Pons (tissue), 1 donor: Measurements from ENCODE around the gene KSR2.
"Not testable (repeated sequence)": the region's sequence is repeated elsewhere in the genome, so short reads cannot be mapped to it uniquely, and the experiment has no call there.

Source experiments
- DNase-seq: peaks from one replicate; pipeline ENCODE4 v3.0.0-alpha.2; 2016; ENCODE audit warnings: low spot score

KSR2 gene

DNA sequence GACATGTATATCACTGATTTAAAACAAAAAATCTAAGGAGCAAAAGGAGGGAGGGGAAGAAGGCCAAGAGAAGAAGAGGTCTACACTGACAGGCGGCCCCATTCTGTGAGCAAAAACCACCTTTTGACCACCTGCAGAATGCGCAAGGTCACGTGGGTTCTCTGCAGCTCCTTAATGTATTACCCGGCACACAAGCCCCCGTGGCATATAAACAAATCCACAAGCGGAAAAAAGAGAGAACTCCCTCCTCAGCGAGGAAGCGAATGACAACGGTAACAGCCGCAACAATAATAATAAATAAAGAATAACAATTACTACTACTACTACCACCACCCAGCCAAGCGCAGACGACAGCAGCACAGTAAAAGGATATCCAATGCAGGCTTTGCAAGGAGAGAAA is 1.3 kb downstream of the KSR2 start:
- no peak for DNase-seq

DNA sequence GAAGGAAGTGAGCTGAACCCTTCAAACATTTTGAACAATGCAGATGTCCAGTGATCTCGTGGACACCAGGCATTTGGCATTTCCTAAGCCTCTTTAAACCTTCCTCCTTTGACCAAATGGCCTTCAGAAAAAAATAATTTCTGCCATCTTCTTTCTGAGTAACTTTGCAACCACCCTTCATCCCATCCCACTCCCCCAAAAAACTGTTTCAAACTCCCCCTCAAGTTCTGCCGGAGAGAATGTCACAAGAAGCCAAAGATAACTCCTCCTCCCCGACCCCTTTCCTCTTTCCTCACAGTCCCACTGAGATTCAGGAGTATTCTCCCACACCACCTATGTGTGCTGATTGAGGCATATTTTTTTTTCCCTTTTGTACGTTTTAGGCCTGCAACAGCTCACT is 1.7 kb downstream of the KSR2 start:
- no peak for DNase-seq

DNA sequence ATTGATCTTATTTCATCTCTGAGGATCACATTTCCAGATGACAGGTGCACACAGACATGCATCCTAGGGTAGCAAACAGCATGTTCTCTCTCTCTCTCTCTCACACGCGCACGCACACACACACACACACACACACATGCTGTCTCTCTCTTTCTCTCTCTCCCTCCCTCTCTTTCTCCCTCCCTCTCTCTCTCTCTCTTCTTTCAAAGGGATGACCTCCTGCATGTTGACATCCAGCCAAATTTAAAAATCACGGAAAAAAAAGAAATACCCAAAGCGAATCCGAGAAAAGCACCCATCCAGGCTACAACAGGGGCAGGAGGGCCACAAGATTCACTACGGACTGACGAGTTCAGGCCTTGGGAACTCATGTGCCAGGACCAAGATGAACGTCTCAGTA is 2.3 kb downstream of the KSR2 start:
- no peak for DNase-seq

DNA sequence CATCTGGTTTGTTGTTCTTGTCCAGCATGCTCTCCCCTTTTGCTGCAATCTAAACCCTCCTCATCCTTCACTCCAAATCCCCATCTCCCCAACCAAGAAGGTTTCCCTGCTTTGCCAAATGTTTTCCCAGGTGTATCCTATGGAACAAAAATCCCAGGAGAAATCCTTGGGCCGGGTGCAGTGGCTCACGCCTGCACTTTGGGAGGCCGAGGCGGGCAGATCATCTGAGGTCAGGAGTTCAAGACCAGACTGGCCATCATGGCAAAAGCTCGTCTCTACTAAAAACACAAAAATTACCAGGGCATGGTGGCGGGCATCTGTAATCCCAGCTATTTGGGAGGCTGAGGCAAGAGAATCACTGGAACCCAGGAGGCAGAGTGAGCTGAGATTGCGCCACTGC is 5.0 kb downstream of the KSR2 start:
- no peak for DNase-seq

DNA sequence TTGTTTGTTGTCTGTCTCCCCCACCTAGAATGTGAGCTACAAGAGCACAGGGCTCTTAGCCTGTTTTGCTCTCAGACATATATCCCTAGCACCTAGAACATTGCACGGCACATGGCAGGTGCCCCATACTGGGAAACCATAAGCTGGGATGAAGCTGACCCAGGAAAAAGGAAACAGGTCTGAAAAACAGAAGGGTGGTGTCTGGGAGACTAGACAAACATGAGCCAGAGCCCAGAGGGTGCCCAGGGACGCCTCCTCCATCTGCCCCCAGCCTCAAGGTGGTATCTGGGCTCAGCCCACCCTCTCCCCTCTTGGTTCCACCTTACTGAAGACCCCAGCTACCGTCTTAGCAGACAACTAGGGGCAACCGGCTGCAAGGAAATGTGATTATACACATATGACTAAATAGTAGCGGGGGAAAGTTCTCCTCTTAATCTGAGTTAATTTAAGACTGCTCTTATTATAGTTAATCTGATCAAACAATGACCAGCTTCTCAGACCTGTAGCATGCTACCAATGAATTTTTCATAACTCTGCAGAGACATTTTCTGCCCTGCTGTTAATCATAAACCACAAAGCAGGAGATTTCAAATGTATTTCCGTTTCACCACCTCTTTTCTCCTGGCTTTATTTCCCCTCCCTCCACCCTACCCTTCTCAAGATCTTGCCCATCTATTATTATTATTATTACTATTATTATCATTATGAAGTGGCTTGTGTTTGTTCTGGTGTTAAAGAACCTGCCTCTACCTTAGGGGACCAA is 31.9 kb downstream of the KSR2 start:
- no peak for DNase-seq

DNA sequence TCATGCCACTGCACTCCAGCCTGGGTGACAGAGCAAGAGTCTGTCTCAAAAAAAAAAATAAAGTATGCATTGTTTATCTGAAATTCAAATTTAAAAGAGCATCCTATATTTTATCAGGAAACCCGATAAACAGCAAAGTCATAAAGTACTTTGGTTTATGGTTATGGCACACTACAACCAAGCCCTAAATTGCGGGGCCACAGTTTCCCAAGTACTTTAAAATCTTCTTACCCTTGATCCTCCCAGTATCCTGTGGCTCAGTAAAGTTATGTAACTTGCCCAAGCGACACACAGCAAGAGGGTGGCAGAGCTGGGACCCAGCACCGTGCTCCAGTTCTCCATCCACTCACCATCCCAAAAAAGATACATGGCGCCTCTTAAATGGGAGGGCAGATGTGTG is 35.2 kb downstream of the KSR2 start:
- DNase-seq: no peak

DNA sequence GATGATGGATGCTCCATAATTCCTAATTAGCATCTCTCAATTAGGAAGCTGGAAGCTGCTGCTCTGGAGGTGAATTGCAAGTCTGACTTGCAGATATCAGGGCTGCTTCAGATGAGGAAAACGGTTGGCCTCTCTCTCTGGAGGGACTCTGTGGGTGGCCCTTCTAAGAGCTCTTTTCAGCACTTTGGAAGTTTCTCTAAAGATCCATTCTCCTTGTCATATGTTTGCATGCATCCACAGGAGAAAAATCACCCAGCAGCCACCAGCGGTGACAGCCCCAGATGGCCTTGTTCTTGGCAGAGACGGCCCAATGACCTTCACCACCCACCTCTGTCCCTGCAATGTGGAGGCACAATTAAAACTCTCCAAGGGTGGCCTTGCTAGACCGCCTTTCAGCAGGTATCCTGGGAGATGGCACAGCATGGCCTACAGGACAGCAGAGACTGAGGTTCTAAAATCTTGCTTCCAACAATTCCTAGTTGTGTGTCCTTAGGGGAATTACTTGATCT is 42.3 kb downstream of the KSR2 start:
- peak; percentile 6 for DNase-seq

DNA sequence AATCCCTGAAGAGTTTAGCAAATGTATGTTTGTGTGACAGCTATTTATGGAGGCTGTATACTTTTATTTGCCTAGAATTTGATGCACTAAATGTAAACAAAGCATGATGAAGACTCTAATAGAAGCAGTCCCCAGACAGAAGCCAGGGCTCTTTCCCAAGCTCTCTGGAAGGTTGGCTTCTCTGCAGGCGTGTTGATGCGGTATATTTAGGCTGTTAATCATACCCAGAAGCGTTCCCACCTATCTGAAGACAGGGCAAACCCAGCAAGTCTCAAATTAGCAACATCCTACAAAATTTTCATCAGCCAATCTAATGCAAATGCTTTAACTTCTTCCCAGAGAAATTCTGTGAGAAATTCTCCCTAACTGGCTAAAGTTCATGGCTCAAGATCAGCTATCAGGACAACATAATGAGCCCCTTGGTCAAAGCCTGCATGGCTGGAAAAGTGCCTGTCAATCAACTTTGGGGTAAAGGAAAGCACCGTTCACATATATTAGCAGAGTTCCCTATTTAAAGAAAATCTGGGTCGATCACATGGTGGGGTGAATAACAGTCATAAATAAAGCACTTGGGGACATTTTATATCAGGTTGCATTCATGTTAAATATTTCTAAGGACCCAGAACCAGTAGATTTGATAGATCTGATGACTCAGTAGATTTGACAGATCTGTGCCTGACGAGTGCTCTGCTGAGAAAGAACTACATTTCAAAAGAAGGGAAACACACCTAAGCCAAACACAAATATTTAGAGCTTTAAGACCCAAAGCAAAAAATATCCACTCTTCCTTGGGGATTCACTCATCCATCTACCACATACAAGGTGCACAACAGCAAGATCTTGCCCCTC is 46.6 kb downstream of the KSR2 start:
- peak; percentile 1 for DNase-seq

DNA sequence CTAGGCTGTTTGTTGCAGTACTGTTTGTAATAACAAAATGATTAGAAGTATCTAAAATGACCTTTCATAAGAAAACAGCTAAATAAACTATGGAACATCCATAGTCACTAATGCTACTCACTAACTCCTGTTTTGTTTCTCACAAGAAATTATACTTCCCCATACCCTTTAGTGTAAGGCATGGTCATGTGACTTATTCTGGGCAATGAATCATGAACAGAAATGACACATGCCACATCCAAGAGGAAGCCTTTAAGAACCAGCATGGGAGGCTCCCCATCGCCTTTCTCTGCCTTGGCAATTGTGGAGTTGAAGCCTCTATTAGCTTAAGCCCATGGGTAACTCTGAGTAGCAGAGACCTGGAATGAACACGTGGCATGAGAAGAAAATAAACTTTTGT is 49.3 kb downstream of the KSR2 start:
- DNase-seq: no peak

DNA sequence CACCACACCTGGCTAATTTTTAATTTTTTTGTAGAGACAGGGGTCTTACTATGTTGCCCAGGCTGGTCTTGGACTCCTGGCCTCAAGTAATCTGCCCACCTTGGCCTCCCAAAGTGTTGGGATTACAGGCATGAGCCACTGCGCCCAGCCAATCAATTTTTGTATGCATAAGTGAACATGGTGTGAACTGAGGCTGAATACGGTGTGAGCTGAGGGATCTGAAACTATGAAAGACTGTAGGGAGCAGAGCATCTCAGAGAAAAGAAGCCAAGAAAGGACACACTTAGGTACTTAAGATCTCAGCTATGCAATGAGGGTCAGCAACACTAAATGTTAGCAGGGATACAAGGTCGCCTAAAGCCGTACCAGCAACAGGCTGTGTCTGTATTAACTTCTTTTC is 54.1 kb downstream of the KSR2 start:
- no peak for DNase-seq

DNA sequence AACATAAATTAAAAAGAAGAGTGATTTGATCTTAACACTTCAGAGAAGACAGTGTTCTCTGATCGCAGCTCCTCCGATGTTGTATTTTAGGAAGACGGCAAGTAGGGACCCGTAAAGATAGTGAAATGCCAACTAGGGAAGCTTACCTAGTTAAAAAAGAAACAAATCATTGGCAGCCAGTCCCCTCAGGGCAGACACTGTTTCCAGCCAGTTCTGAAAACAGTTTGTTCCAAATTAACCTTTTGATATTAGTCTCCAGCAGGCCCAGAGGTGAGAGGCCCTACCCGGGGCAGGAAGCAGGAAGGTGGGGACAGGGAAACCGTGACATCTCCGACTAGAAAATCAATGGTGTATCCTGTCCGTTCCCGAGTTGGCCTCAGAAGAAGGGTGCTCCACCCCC is 56.0 kb downstream of the KSR2 start:
- DNase-seq: no peak

DNA sequence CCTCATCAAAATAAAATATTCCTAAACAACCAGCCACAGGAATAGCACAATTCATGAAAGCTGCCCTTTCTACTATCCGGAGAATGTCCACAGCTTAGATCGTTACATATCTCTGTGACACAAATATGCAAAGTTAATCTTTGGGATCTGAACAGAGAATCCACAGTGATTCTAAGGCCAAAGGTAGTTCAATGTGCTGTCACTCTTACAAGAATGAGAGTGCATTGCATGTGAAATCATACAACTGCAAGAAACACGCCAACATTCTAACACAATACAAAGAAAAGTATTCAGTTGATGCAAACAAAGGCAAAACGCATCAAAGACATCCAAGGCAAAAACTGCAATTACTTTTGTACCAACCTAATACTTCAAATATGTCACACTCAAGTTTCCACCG is 60.4 kb downstream of the KSR2 start:
- DNase-seq: no peak

DNA sequence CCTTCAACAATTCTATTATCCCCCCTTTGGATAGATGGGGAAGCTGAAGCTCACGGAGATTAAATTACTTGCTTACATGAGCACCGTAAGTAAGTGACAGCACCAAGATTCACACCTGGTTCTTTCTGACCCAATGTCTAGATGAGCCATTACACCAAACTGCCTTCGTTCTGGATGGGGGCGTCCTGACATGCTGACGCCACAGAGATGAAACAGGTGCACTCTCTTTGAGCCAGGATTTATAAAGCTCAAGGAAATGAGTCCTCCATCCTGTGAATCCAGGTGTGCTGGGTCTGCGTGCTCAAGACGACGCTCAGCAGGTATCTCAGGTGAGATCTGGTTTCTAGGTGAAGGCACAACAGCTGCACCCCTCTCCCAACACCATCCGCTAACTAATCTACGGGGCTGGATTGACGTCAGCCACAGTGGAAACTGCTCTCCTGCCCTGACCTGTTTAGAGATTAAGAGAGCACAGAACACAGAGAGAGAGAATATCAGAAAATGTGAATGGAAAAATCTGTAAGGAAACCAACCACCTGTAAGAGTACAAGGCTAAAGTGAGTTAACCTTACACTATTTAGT is 61.6 kb downstream of the KSR2 start:
- no peak for DNase-seq

DNA sequence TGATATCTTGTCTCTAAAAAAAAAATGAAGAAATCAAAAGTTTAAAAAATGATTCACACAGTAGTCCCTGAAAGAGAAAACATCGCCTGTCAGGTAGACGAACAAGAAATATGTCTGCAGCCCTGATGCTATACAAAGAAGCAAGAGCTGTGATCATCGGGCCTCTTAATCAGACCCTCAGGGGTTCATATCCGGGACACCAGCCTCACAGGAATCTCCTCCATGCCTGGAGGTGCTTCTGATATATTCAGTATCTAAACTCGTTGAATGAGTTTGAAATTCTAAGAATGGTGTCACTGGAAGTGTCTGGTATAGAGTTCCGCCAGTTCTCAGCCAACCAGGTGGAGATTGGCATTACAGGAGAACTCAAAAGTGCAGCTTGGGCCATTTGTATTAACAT is 64.7 kb downstream of the KSR2 start:
- no peak for DNase-seq

DNA sequence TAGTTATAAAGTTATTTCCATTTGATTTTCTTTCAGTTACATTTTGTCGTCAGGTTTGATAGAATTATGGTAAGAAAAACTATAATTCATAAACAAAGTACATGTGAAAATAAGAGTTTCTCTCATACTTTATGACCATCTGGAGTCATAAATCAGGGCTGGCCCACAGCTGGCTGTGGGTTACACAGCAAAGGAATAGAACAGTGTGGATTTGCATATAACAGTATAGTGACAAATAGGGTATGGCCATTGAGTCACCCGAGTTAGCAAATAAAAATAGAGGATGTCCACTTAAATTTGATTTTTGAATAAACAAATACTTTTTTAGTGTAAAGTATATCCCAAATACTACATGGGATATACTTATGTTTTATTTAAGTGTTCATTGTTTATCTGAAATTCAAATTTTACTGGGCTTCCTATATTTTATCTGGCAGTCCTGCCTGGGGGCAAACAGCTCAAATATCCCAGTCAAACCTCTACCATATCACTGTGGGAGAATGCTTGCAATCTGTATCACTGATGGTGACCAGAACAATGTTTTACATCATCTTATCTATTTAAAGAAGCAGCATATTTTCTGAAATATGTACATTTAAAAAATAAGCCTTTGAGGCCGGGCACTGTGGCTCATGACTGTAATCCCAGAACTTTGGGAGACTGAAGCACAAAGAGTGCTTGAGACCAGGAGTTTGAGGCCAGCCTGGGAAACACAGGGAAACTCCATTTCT is 65.5 kb downstream of the KSR2 start:
- no peak for DNase-seq

DNA sequence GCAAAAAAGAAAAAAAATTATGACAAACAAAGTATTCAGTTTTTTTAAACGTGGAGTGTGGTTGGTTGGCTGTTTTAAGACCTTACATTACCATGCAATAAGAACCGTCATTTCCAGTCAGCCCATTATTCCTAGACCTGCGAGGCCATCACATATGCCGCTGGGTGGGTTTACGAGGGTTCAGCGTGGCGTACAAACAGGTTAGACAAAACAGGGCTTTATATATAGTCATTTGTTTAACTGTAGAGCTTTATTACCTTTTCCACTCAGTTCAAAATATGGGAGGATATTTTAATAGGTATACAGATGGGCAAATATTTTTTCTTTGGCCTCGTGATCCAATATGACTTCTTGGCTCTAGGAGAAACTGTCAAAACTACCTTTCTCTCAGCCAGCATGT is 67.2 kb downstream of the KSR2 start:
- no peak for DNase-seq

DNA sequence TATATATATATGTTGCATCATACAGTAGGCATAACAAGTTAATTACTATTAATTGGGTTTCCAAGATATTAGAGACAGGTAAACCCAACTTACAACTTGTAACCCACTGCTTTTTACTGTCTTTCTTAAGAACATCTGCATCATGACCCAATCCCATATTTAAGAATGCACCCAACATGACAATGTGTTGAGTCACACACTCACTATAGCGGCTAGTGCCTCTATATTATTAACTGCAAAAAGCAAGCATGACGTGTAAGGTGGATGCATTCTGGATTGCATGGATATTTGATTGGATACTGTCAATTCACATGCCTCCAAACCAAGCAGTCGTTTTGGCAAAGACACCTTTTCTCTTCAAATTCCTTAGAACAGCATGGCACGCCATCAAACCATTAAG is 68.2 kb downstream of the KSR2 start:
- DNase-seq: no peak

DNA sequence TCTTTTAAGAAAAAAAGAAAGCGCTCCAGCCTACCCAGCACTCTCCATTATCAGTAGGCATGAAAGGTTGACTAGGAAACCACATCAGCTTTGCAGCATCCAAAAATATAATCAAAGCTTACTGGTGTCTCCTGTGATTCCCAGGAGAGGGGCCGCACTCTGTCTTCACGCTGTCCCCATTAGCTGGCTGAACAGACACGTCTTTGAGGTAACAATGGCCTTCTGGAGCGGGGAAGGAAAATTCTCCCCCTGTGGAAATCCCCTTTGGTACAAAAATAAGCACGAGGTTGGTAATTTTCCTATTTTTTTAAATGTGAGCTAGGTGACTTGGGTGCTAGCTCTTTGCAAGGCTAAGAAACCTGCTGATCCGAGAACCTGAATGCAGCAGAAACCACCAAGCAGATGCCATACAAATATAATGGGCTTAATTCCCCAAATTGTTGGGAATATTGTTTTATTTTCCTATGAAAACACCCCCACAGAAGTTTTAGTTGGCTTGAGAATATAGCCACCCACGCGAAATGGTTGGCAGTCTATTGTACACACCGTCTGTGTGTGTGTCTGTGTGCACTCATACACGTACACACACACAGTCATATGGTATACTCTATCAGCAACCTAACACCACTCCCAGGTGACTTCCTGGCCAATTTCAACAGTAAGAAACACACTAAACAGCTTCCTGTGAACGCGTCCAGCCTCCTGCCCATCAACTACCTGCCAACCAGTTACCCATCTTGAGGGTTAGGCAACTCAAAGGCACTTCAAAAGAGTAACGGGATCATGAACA is 71.2 kb downstream of the KSR2 start:
- DNase-seq: no peak

DNA sequence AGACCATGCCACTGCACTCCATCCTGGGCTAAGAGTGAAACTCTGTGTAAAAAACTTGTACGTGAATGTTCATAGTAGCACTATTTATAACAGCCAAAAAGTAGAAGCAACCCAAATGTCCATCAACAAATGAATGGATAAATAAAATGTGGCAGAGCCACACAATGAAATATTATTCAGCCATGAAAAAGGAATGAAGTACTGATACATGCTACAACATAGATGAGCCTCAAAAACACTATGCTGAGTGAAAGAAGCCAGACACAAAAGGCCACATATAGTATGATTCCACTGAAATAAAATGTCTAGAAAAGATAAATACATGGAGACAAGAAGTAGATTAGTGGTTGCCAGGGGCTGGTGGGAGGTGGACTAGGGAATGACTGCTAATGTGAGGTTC is 72.8 kb downstream of the KSR2 start:
- DNase-seq: no peak

DNA sequence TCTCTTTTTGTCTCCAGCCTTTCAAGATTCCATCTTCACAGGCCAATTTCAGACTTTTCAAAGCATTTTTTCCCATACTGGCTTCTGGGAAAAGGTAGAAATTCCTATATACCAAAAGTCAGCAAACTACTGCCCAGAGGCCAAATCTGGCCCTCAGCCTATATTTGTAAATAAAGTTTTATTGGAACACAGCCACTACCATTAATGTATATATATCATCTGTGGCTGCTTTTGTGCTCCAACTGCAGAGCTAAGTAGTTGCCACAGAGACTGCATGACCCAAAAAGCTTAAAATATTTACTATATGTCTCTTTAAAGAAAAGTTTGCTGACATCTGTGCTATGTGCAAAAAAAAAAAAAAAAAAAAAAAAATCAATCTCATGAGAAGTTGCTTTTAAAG is 76.3 kb downstream of the KSR2 start:
- no peak for DNase-seq

DNA sequence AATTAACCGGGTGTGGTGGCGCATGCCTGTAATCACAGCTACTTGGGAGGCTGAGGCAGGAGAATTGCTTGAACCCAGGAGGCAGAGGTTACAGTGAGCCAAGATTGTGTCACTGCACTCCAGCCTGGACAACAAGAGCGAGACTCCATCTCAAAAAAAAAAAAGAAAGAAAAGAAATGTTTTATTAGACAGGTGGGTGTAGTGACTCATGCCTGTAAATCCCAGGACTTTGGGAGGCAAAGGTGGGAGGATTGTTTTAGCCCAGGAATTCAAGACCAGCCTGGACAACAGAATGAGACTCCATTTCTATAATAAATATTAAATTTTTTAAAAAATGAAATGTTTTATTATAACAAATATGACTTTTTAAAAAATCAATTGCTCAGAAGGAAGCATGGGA is 77.5 kb downstream of the KSR2 start:
- DNase-seq: not testable (repeated sequence)

DNA sequence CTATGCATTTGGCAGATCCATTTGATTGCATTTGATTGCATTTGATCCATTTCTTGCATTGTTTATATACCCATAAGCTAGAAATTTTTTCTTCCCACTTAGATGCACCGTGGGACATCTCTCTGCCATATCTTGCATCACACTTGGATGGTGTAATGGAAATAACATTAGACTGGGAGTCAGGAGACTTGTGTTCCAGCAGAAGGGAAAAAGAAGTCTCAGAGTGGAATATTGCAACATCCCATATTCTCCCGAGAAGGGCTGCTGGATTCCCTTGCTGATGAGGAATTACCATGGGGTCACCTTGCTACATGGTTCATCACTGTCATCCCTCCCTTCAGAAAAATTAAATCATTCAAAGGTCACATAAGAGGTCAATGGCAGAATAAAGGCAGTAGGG is 78.1 kb downstream of the KSR2 start:
- no peak for DNase-seq
